Keratinocyte (primary cell): Measurements from ENCODE around the gene SLC66A1. TPM values are rescaled to one million over a fixed set of nuclear protein-coding genes. Genes with fewer than 3 reads are reported as not detected.

ENCODE experiments used
- DNase-seq: peaks from one replicate; pipeline ENCODE4 v3.0.0-alpha.2; 2011; ENCODE audit warnings: low read depth, missing footprints, low spot score
- FAIRE-seq: peaks from 2 replicates; lab custom pipeline; 2011; peaks lifted over from hg19 to GRCh38; lab: Jason Lieb, UNC
- H2AFZ ChIP-seq: 2 replicates; pipeline ENCODE4 v1.6.0; 2012; ENCODE audit warnings: low read length, control low read depth, inconsistent platforms; ENCODE audit not compliant: control insufficient read depth
- H3K27ac ChIP-seq: 2 replicates; pipeline ENCODE4 v1.5.1; 2011; ENCODE audit warnings: low read length; ENCODE audit not compliant: control insufficient read depth, insufficient read depth
- H3K27me3 ChIP-seq: 3 replicates; pipeline ENCODE4 v1.6.0; 2011; ENCODE audit warnings: low read length; ENCODE audit not compliant: control insufficient read depth, insufficient read depth; ENCODE audit errors: extremely low read depth
- H3K36me3 ChIP-seq, 2 experiments: 2 replicates in 1 of 2; 3 replicates in 1 of 2; pipeline ENCODE4 v1.5.1; 2011; ENCODE audit warnings: low read length in 2 of 2, mild to moderate bottlenecking in 1 of 2; ENCODE audit not compliant: control insufficient read depth in 2 of 2, insufficient read depth in 2 of 2; ENCODE audit errors: extremely low read depth in 1 of 2
- H3K4me1 ChIP-seq: 3 replicates; pipeline ENCODE4 v1.5.1; 2011; ENCODE audit warnings: low read length; ENCODE audit not compliant: control insufficient read depth, insufficient read depth; ENCODE audit errors: extremely low read depth
- H3K4me2 ChIP-seq: 3 replicates; pipeline ENCODE4 v1.6.0; 2011; ENCODE audit warnings: low read depth, low read length; ENCODE audit not compliant: control insufficient read depth, insufficient read depth; ENCODE audit errors: extremely low read depth
- H3K4me3 ChIP-seq, 3 experiments: fragments of 200-600 bp in 1 of 3; sonication (generic) in 1 of 3; 2 replicates in 2 of 3; 3 replicates in 1 of 3; pipeline ENCODE4 v1.5.1; 2011 to 2016; ENCODE audit warnings: low read length in 3 of 3, mild to moderate bottlenecking in 3 of 3, control low read depth in 2 of 3, inconsistent platforms in 1 of 3, low read depth in 1 of 3, mixed read lengths in 1 of 3, mixed run types in 1 of 3, moderate library complexity in 1 of 3; ENCODE audit not compliant: control insufficient read depth in 2 of 3, insufficient read depth in 2 of 3; ENCODE audit errors: extremely low read depth in 1 of 3
- H3K79me2 ChIP-seq: 2 replicates; pipeline ENCODE4 v1.6.0; 2012; ENCODE audit warnings: low read length; ENCODE audit not compliant: control insufficient read depth, insufficient read depth
- H3K9ac ChIP-seq: 3 replicates; pipeline ENCODE4 v1.6.0; 2011; ENCODE audit warnings: low read length; ENCODE audit not compliant: control insufficient read depth, insufficient read depth; ENCODE audit errors: extremely low read depth
- H3K9me1 ChIP-seq: 3 replicates; pipeline ENCODE4 v1.6.0; 2011; ENCODE audit warnings: low read length; ENCODE audit not compliant: control insufficient read depth, insufficient read depth; ENCODE audit errors: extremely low read depth
- H3K9me3 ChIP-seq: 2 replicates; pipeline ENCODE4 v1.5.1; 2012; ENCODE audit warnings: low read depth, low read length; ENCODE audit not compliant: control insufficient read depth
- H4K20me1 ChIP-seq: 3 replicates; pipeline ENCODE4 v1.6.0; 2011; ENCODE audit warnings: low read length; ENCODE audit not compliant: control insufficient read depth, insufficient read depth; ENCODE audit errors: extremely low read depth
- EZH2 ChIP-seq: IDR thresholded peaks from one replicate; pipeline ENCODE4 v1.6.1; 2012; ENCODE audit warnings: inconsistent platforms, mild to moderate bottlenecking, low read length, moderate library complexity
- dilution Hi-C: fragments of 300-500 bp; cut with MboI; formaldehyde crosslinking; loops from one replicate; pipeline ENCODE4 v1.7.0; 2020; ENCODE audit warnings: low sequenced_read_pairs; ENCODE audit not compliant: extremely low pct_ligation_motif_present
- polyA plus RNA-seq, 5 experiments: library from polyadenylated mRNA; depleted of rRNA in 3 of 5; stranded (reverse) in 3 of 5; stranded (forward) in 1 of 5; unstranded in 1 of 5; fragments of >200 nt; gene quantifications; 1 replicate in 1 of 5; 2 replicates in 3 of 5; 3 replicates in 1 of 5; pipeline versions ENCODE4 v1.2.1 to v1.2.3, GENCODE V29; 2011 to 2012; ENCODE audit warnings: missing spikeins in 2 of 5, low read depth in 1 of 5, low replicate concordance in 1 of 5
- TF ChIP-seq, protein P1 (sequence below), 3 experiments: IDR thresholded peaks in 1 of 3; conservative IDR thresholded peaks in 1 of 3; optimal IDR thresholded peaks in 1 of 3; 2 replicates in 2 of 3; 3 replicates in 1 of 3; pipeline versions ENCODE3 to v1.5.1; 2011; ENCODE audit warnings: low read length in 3 of 3, mild to moderate bottlenecking in 3 of 3, moderate library complexity in 2 of 3, control low read depth in 1 of 3, inconsistent platforms in 1 of 3; ENCODE audit not compliant: insufficient read depth in 2 of 3; ENCODE audit errors: extremely low read depth in 1 of 3

The SLC66A1 gene
- polyA plus RNA-seq, 1 donor (not counting 4 experiments of a cell fraction or from before 2014, with no cell fraction given): 8.0 TPM

GRCh38 chr1:19366599-19367536 is 54.7 kb downstream of the SLC66A1 start:
- peak overlapping the region; percentile 43 for H3K9ac ChIP-seq
- no peaks in the 10 kb centered on the region for H4K20me1 ChIP-seq
- H3K4me3 ChIP-seq: peak overlapping the region in 2 of 3 experiments; percentile 47 to 52
- dilution Hi-C loops: no loop called here
- H3K36me3 ChIP-seq: peaks cover 0 to under 1% of the 10 kb centered on the region in 2 experiments
- no peak for DNase-seq
- no peak for TF ChIP-seq EZH2
- TF ChIP-seq, protein P1, sequence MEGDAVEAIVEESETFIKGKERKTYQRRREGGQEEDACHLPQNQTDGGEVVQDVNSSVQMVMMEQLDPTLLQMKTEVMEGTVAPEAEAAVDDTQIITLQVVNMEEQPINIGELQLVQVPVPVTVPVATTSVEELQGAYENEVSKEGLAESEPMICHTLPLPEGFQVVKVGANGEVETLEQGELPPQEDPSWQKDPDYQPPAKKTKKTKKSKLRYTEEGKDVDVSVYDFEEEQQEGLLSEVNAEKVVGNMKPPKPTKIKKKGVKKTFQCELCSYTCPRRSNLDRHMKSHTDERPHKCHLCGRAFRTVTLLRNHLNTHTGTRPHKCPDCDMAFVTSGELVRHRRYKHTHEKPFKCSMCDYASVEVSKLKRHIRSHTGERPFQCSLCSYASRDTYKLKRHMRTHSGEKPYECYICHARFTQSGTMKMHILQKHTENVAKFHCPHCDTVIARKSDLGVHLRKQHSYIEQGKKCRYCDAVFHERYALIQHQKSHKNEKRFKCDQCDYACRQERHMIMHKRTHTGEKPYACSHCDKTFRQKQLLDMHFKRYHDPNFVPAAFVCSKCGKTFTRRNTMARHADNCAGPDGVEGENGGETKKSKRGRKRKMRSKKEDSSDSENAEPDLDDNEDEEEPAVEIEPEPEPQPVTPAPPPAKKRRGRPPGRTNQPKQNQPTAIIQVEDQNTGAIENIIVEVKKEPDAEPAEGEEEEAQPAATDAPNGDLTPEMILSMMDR (optimal IDR thresholded peaks at IDR 0.05 in 1 of 3, IDR thresholded peaks at IDR 0.05 in 1 of 3, conservative IDR thresholded peaks at IDR 0.05 in 1 of 3; ENCODE audit: extremely low read depth in 1 of 3, insufficient read depth in 2 of 3, low read length in 3 of 3): no peak
- FAIRE-seq: no peak
- H3K9me3 ChIP-seq: no peaks in the 10 kb centered on the region
- peak overlapping the region; percentile 91 for H3K4me2 ChIP-seq
- peaks cover 57% of the 10 kb centered on the region for H3K4me1 ChIP-seq
- peak overlapping the region; percentile 38 for H3K27ac ChIP-seq
- H3K9me1 ChIP-seq: peaks cover 2% of the 10 kb centered on the region
- H3K27me3 ChIP-seq: no peaks in the 10 kb centered on the region
- no peak overlapping the region for H2AFZ ChIP-seq
- peaks cover 29% of the 10 kb centered on the region for H3K79me2 ChIP-seq

GRCh38 chr1:19367584-19368041 is 55.5 kb downstream of the SLC66A1 start:
- peak overlapping the region in 2 of 3 experiments; percentile 47 to 52 for H3K4me3 ChIP-seq
- no peaks in the 10 kb centered on the region for H3K27me3 ChIP-seq
- peaks cover 29% of the 10 kb centered on the region for H3K79me2 ChIP-seq
- H4K20me1 ChIP-seq: no peaks in the 10 kb centered on the region
- DNase-seq (peak; percentile 46), FAIRE-seq (peak; percentile 99)
- peaks cover 2% of the 10 kb centered on the region for H3K9me1 ChIP-seq
- peaks cover 50% of the 10 kb centered on the region for H3K4me1 ChIP-seq
- peak overlapping the region; percentile 43 for H3K9ac ChIP-seq
- no peaks in the 10 kb centered on the region for H3K9me3 ChIP-seq
- H3K27ac ChIP-seq: peak overlapping the region; percentile 38
- TF ChIP-seq, protein P1 (optimal IDR thresholded peaks at IDR 0.05 in 1 of 3, IDR thresholded peaks at IDR 0.05 in 1 of 3, conservative IDR thresholded peaks at IDR 0.05 in 1 of 3; ENCODE audit: extremely low read depth in 1 of 3, insufficient read depth in 2 of 3, low read length in 3 of 3): no peak
- no peak for TF ChIP-seq EZH2
- H3K4me2 ChIP-seq: peak overlapping the region; percentile 91
- dilution Hi-C loops: no loop called here
- peaks cover 0 to 3% of the 10 kb centered on the region in 2 experiments for H3K36me3 ChIP-seq
- H2AFZ ChIP-seq: no peak overlapping the region
